Measurements from ENCODE around the gene C6orf118.

GRCh38 chr6:165292657-165293056 lies 16.7 kb downstream of the C6orf118 start:
- TF ChIP-seq POLR2A (IDR thresholded peaks at IDR 0.05) (no peak), CTCF (IDR thresholded peaks at IDR 0.05) (no peak)
